Measurements from ENCODE around the gene TWNK. TPM values are rescaled to one million over a fixed set of nuclear protein-coding genes. Genes with fewer than 3 reads are reported as not detected.
A peak's percentile ranks its signal among the peaks of the same experiment; 100 is the strongest.

Gene TWNK
- total and polyA plus RNA-seq, 9 of the 15 experiments (the other 6 are each of a cell fraction or from before 2014, with no cell fraction given) = 11.6 to 34.7 (median 17.4) TPM

DNA sequence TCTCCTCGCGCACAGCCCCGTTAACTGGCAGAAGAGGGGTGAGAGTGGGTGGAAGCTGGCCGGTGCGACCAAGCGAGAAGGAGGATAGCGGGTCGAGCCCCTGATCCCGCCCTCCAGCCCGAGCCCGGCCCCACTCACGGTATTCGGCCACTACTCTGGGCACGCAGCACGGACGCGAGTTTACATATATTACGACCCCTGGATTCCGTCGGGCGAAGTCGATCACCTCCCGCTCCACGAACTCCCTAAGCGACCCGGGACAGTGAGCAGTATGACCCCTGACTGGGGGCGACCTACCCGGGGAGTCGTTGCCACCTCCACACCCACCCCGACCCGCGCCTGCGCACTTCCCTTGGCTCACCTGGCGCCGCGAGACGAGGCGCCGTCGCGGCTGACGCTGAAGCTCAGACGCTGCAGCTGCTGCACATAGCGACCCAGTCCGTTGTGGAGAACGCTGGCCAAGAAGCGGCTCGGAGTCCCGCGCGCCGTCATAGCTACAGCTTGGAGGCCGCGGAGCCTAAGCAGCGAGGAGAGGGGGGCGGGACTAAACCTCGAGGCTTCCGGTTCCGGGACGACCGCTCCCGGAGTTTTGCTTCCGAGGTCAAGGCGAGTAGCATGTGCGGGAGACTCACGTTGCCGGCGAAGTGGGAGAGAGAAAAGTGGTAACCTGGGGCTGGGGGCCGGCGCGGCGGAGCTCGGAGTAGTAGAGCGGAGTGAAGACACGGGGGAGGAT lies at the start of gene TWNK, which contains the start of gene MRPL43 (continued):
- TF ChIP-seq, protein P1, sequence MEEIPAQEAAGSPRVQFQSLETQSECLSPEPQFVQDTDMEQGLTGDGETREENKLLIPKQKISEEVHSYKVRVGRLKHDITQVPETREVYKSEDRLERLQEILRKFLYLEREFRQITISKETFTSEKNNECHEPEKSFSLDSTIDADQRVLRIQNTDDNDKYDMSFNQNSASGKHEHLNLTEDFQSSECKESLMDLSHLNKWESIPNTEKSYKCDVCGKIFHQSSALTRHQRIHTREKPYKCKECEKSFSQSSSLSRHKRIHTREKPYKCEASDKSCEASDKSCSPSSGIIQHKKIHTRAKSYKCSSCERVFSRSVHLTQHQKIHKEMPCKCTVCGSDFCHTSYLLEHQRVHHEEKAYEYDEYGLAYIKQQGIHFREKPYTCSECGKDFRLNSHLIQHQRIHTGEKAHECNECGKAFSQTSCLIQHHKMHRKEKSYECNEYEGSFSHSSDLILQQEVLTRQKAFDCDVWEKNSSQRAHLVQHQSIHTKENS (CRISPR knock-in tag; IDR thresholded peaks at IDR 0.05) = no peak
- TF ChIP-seq, protein P2, sequence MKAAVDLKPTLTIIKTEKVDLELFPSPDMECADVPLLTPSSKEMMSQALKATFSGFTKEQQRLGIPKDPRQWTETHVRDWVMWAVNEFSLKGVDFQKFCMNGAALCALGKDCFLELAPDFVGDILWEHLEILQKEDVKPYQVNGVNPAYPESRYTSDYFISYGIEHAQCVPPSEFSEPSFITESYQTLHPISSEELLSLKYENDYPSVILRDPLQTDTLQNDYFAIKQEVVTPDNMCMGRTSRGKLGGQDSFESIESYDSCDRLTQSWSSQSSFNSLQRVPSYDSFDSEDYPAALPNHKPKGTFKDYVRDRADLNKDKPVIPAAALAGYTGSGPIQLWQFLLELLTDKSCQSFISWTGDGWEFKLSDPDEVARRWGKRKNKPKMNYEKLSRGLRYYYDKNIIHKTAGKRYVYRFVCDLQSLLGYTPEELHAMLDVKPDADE (conservative IDR thresholded peaks at IDR 0.05; ENCODE audit: control insufficient read depth, low read depth, low read length) = no peak; the same call in 1 of the 2 replicates
- TF ChIP-seq NR2C1 (IDR thresholded peaks at IDR 0.05) (peak; percentile 99), NR2C1 (tag; IDR thresholded peaks at IDR 0.05) (peak; percentile 99), HDAC1 (IDR thresholded peaks at IDR 0.05) (peak in 1 of 2 experiments; percentile 99; a peak in 2 of 4 replicates), SP1 (CRISPR knock-in tag; IDR thresholded peaks at IDR 0.05) (peak; percentile 54)
- TF ChIP-seq, protein P3, sequence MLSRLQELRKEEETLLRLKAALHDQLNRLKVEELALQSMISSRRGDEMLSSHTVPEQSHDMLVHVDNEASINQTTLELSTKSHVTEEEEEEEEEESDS (CRISPR knock-in tag; IDR thresholded peaks at IDR 0.05) = no peak
- TF ChIP-seq, protein P4, sequence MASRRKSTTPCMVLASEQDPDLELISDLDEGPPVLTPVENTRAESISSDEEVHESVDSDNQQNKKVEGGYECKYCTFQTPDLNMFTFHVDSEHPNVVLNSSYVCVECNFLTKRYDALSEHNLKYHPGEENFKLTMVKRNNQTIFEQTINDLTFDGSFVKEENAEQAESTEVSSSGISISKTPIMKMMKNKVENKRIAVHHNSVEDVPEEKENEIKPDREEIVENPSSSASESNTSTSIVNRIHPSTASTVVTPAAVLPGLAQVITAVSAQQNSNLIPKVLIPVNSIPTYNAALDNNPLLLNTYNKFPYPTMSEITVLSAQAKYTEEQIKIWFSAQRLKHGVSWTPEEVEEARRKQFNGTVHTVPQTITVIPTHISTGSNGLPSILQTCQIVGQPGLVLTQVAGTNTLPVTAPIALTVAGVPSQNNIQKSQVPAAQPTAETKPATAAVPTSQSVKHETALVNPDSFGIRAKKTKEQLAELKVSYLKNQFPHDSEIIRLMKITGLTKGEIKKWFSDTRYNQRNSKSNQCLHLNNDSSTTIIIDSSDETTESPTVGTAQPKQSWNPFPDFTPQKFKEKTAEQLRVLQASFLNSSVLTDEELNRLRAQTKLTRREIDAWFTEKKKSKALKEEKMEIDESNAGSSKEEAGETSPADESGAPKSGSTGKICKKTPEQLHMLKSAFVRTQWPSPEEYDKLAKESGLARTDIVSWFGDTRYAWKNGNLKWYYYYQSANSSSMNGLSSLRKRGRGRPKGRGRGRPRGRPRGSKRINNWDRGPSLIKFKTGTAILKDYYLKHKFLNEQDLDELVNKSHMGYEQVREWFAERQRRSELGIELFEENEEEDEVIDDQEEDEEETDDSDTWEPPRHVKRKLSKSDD (conservative IDR thresholded peaks at IDR 0.05; ENCODE audit: low read length) = no peak
- TF ChIP-seq, protein P5, sequence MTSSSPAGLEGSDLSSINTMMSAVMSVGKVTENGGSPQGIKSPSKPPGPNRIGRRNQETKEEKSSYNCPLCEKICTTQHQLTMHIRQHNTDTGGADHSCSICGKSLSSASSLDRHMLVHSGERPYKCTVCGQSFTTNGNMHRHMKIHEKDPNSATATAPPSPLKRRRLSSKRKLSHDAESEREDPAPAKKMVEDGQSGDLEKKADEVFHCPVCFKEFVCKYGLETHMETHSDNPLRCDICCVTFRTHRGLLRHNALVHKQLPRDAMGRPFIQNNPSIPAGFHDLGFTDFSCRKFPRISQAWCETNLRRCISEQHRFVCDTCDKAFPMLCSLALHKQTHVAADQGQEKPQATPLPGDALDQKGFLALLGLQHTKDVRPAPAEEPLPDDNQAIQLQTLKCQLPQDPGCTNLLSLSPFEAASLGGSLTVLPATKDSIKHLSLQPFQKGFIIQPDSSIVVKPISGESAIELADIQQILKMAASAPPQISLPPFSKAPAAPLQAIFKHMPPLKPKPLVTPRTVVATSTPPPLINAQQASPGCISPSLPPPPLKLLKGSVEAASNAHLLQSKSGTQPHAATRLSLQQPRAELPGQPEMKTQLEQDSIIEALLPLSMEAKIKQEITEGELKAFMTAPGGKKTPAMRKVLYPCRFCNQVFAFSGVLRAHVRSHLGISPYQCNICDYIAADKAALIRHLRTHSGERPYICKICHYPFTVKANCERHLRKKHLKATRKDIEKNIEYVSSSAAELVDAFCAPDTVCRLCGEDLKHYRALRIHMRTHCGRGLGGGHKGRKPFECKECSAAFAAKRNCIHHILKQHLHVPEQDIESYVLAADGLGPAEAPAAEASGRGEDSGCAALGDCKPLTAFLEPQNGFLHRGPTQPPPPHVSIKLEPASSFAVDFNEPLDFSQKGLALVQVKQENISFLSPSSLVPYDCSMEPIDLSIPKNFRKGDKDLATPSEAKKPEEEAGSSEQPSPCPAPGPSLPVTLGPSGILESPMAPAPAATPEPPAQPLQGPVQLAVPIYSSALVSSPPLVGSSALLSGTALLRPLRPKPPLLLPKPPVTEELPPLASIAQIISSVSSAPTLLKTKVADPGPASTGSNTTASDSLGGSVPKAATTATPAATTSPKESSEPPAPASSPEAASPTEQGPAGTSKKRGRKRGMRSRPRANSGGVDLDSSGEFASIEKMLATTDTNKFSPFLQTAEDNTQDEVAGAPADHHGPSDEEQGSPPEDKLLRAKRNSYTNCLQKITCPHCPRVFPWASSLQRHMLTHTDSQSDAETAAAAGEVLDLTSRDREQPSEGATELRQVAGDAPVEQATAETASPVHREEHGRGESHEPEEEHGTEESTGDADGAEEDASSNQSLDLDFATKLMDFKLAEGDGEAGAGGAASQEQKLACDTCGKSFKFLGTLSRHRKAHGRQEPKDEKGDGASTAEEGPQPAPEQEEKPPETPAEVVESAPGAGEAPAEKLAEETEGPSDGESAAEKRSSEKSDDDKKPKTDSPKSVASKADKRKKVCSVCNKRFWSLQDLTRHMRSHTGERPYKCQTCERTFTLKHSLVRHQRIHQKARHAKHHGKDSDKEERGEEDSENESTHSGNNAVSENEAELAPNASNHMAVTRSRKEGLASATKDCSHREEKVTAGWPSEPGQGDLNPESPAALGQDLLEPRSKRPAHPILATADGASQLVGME (CRISPR knock-in tag; IDR thresholded peaks at IDR 0.05) = no peak
- TF ChIP-seq, protein P6, sequence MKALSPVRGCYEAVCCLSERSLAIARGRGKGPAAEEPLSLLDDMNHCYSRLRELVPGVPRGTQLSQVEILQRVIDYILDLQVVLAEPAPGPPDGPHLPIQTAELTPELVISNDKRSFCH (CRISPR knock-in tag; IDR thresholded peaks at IDR 0.05) = no peak
- TF ChIP-seq, protein P6 (tag; IDR thresholded peaks at IDR 0.05) = 0 out of 2 replicates have a peak, but pooled peaks have one; percentile 31
- TF ChIP-seq, protein P7, sequence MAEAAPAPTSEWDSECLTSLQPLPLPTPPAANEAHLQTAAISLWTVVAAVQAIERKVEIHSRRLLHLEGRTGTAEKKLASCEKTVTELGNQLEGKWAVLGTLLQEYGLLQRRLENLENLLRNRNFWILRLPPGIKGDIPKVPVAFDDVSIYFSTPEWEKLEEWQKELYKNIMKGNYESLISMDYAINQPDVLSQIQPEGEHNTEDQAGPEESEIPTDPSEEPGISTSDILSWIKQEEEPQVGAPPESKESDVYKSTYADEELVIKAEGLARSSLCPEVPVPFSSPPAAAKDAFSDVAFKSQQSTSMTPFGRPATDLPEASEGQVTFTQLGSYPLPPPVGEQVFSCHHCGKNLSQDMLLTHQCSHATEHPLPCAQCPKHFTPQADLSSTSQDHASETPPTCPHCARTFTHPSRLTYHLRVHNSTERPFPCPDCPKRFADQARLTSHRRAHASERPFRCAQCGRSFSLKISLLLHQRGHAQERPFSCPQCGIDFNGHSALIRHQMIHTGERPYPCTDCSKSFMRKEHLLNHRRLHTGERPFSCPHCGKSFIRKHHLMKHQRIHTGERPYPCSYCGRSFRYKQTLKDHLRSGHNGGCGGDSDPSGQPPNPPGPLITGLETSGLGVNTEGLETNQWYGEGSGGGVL (CRISPR knock-in tag; IDR thresholded peaks at IDR 0.05) = no peak

All from K562 (cell line).